Measurements from ENCODE around the gene TANC1.

DNA sequence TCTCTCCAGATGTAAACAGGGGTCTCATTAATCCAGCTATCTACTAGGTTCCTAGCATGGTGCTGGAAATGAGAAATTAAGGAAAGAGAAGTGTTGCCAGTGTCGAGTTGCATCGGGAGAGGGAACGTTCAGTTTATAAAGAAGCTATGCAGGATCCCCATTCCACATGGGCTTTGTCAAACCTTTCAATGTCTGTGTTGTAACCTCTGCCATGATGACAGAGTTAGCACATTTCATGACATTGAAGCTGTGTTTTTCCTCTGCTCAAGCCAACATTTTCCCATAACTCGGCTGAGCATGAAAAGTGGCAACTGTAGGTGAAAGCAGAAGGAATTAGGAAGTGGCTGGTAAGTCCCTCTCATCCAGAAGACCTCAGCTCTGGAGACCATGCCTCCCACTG is 184.6 kb downstream of the TANC1 start:
- TF ChIP-seq, protein P1, sequence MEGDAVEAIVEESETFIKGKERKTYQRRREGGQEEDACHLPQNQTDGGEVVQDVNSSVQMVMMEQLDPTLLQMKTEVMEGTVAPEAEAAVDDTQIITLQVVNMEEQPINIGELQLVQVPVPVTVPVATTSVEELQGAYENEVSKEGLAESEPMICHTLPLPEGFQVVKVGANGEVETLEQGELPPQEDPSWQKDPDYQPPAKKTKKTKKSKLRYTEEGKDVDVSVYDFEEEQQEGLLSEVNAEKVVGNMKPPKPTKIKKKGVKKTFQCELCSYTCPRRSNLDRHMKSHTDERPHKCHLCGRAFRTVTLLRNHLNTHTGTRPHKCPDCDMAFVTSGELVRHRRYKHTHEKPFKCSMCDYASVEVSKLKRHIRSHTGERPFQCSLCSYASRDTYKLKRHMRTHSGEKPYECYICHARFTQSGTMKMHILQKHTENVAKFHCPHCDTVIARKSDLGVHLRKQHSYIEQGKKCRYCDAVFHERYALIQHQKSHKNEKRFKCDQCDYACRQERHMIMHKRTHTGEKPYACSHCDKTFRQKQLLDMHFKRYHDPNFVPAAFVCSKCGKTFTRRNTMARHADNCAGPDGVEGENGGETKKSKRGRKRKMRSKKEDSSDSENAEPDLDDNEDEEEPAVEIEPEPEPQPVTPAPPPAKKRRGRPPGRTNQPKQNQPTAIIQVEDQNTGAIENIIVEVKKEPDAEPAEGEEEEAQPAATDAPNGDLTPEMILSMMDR (IDR thresholded peaks at IDR 0.05), result no peak
- no peak for TF ChIP-seq POLR2A (IDR thresholded peaks at IDR 0.05)
